Skeletal muscle satellite cell (primary cell): Measurements from ENCODE around the gene ATOH7. TPM values are rescaled to one million over a fixed set of nuclear protein-coding genes. Genes with fewer than 3 reads are reported as not detected.
"Not testable (repeated sequence)": the region's sequence is repeated elsewhere in the genome, so short reads cannot be mapped to it uniquely, and the experiment has no call there.

Experiments used
- H3K27me3 ChIP-seq: 2 replicates; pipeline ENCODE4 v1.7.0; 2013; ENCODE audit warnings: low read length; ENCODE audit not compliant: control insufficient read depth, insufficient read depth
- H3K36me3 ChIP-seq: 2 replicates; pipeline ENCODE4 v1.7.0; 2013; ENCODE audit warnings: mild to moderate bottlenecking, control low read depth, low read length; ENCODE audit not compliant: insufficient read depth
- H3K4me1 ChIP-seq: 2 replicates; pipeline ENCODE4 v1.7.0; 2013; ENCODE audit warnings: low read length; ENCODE audit not compliant: control insufficient read depth, insufficient read depth
- H3K4me2 ChIP-seq: 2 replicates; pipeline ENCODE4 v1.7.0; 2013; ENCODE audit warnings: mild to moderate bottlenecking, low read length
- H3K4me3 ChIP-seq: 2 replicates; pipeline ENCODE4 v1.7.0; 2013; ENCODE audit warnings: low read length
- H3K9ac ChIP-seq: 2 replicates; pipeline ENCODE4 v1.7.0; 2013; ENCODE audit warnings: mild to moderate bottlenecking, low read depth, low read length, moderate library complexity
- H3K9me3 ChIP-seq: replicated peaks from 2 replicates; pipeline ENCODE4 v1.7.0; 2013; ENCODE audit warnings: mild to moderate bottlenecking, control low read depth, low read length
- total RNA-seq: library from RNA; depleted of rRNA; stranded (reverse); fragments of >200 nt; gene quantifications from 2 replicates; pipeline ENCODE4 v1.2.3, GENCODE V29; 2012; rRNA removed

The ATOH7 gene
- total RNA-seq: not detected in 2 replicates

- Histone ChIP-seq H3K27me3 (peaks cover 3% of the 10 kb centered on the region), H3K4me1 (peaks cover 11% of the 10 kb centered on the region), H3K4me2 (peak within 1 kb of the TSS; percentile 98), H3K4me3 (peak within 1 kb of the TSS; percentile 74), H3K9me3 (no peaks in the 10 kb centered on the region), H3K9ac (peak within 1 kb of the TSS; percentile 79), H3K36me3 (no peaks in the 10 kb centered on the region)
These were observed at the start of gene ATOH7 for GRCh38 chr10:68231817-68232251. ATOH7 (minus strand) TSS chr10:68232113; CDS start chr10:68231677, 436 bp downstream.

GRCh38 chr10:68280758-68281157 is 48.8 kb upstream of the ATOH7 start:
- Histone ChIP-seq H3K4me1 (peaks cover 9% of the 10 kb centered on the region), H3K9me3 (no peaks in the 10 kb centered on the region), H3K36me3 (no peaks in the 10 kb centered on the region), H3K27me3 (no peaks in the 10 kb centered on the region), H3K9ac (no peak overlapping the region), H3K4me2 (no peak overlapping the region), H3K4me3 (no peak overlapping the region)

DNA sequence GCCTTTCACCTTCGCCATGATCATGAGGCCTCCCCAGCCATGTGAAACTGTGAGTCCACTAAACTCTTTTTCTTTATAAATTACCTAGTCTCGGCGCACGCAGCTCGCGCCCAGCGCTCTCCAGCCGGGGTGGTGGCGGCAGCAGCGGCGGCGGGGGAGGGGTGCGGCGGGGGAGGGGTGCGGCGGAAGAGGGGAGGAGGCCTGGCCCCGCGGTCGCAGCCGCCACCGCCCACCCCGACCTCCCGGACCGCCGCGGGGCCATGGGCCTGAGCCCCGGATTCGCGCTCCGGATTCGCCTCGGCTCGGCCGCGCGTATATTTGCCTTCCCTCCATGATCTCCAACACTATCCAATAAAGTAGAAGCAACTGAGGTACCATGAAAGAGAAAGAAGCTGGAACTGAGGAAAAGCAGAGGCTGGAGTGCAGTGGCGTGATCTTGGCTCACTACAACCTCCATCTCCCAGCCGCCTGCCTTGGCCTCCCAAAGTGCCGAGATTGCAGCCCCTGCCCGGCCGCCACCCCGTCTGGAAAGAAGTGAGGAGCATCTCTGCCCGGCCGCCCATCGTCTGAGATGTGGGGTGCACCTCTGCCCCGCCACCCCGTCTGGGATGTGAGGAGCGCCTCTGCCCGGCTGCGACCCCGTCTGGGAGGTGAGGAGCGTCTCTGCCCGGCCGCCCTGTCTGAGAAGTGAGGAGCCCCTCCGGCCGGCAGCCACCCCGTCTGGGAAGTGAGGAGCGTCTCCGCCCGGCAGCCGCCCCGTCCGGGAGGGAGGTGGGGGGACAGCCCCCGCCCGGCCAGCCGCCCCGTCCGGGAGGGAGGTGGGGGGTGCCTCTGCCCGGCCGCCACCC is 47.2 kb upstream of the ATOH7 start:
- H3K9me3 ChIP-seq, H3K4me1 ChIP-seq, H3K4me3 ChIP-seq, H3K36me3 ChIP-seq, H3K4me2 ChIP-seq, H3K27me3 ChIP-seq, H3K9ac ChIP-seq: not testable (repeated sequence)

- H3K4me2 ChIP-seq, H3K9me3 ChIP-seq, H3K9ac ChIP-seq, H3K4me1 ChIP-seq, H3K27me3 ChIP-seq, H3K36me3 ChIP-seq, H3K4me3 ChIP-seq: not testable (repeated sequence)
These were observed 45.9 kb upstream of the ATOH7 start for GRCh38 chr10:68277814-68278213.

GRCh38 chr10:68276224-68276623 is 44.3 kb upstream of the ATOH7 start:
- no peak overlapping the region for H3K4me3 ChIP-seq
- no peaks in the 10 kb centered on the region for H3K36me3 ChIP-seq
- H3K9ac ChIP-seq: no peak overlapping the region
- no peaks in the 10 kb centered on the region for H3K4me1 ChIP-seq
- no peaks in the 10 kb centered on the region for H3K9me3 ChIP-seq
- no peak overlapping the region for H3K4me2 ChIP-seq
- H3K27me3 ChIP-seq: no peaks in the 10 kb centered on the region

GRCh38 chr10:68275600-68276126 is 43.8 kb upstream of the ATOH7 start:
- Histone ChIP-seq H3K27me3 (no peaks in the 10 kb centered on the region), H3K4me3 (no peak overlapping the region), H3K36me3 (no peaks in the 10 kb centered on the region), H3K9ac (no peak overlapping the region), H3K9me3 (no peaks in the 10 kb centered on the region), H3K4me2 (no peak overlapping the region), H3K4me1 (no peaks in the 10 kb centered on the region)

DNA sequence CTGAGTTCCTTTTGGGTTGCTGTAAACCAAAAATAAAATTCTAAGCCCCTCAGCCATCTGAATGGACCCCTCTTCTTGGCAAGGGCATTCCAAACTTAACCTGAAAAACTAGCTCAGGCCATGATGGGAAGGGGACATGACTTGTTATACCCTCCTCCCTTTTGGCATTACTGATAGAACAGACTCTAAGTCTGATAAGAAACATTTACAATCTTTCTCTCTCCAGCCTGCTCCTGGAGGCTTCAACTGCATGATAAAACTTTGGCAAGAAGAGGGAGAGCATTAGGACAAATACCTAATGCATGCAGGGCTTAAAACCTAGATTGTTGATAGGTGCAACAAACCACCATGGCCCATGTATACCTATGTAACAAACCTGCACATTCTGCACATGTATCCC is 40.9 kb upstream of the ATOH7 start:
- Histone ChIP-seq H3K9me3 (no peaks in the 10 kb centered on the region), H3K36me3 (no peaks in the 10 kb centered on the region), H3K9ac (no peak overlapping the region), H3K4me2 (no peak overlapping the region), H3K27me3 (no peaks in the 10 kb centered on the region), H3K4me1 (no peaks in the 10 kb centered on the region), H3K4me3 (no peak overlapping the region)

DNA sequence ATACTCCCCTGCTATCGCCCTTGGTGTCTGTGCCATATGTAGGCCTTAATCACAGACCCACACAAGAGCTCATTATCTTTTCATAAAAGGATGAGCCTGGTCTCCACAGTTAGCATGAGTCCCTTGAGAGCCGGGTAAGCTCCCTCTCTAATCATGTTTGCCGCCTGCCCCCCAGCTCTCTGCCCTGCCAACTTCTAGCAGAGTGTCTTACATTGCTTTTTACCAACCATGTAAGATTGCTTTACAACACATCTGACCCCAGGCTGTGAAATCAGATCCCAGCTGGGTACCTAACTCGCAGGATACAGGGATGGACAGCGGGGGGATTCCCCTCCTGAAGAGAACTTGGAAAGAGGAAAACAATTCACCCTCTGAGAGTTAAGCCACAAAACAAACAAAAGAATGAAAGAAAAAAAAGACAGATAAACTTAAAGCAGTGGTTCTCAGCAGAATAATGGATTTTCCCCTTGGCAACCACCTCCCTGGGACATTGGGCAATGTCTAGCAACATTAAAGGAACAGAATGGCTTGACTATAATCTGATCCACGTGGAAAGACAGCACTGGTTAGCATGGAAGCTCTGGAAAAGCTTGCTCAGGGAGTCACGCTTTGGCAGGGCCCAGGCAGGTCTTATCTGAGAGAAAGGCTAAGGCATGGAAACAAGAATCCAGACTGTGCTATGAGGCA is 39.4 kb upstream of the ATOH7 start:
- H3K27me3 ChIP-seq: no peaks in the 10 kb centered on the region
- no peaks in the 10 kb centered on the region for H3K9me3 ChIP-seq
- H3K36me3 ChIP-seq: no peaks in the 10 kb centered on the region
- H3K4me1 ChIP-seq: no peaks in the 10 kb centered on the region
- no peak overlapping the region for H3K4me2 ChIP-seq
- no peak overlapping the region for H3K9ac ChIP-seq
- no peak overlapping the region for H3K4me3 ChIP-seq

GRCh38 chr10:68269562-68270290 is 37.8 kb upstream of the ATOH7 start:
- H3K9ac ChIP-seq: no peak overlapping the region
- H3K9me3 ChIP-seq: no peaks in the 10 kb centered on the region
- H3K4me3 ChIP-seq: no peak overlapping the region
- H3K36me3 ChIP-seq: no peaks in the 10 kb centered on the region
- no peak overlapping the region for H3K4me2 ChIP-seq
- H3K27me3 ChIP-seq: no peaks in the 10 kb centered on the region
- no peaks in the 10 kb centered on the region for H3K4me1 ChIP-seq

DNA sequence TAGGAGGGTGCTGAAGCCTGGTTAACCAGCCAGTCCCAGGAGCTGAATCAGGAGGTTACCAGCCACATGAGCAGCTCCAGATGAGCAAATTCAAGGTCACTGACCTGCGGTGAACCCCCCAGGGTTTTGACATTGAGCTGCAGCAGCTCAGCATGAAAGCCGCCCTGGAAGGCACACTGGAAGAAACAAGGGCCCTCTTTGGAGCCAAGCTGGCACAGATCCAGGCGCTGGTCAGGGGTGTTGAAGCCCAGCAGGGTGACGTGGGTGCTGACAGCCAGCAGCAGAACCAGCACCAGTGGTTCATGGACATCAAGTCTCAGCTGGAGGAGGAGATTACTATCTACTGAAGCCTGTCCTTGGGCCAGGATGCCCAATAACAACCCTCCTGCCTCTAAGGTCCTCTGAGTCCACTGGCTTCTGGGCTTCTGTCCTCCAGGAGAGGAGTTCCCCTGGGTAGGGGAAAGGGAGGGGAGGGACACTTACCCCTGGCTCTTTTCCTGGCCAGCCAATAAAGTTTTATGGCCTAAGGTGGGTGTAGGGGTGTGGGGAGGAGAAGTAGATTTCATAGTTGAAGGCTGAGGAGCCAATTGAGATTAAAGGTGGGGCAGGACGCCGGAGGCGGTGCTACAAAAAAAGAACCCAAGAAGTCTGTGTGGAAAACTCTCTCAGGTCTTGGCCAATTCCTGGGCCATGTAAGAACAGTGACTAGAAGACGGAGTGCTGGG is 29.4 kb upstream of the ATOH7 start:
- Histone ChIP-seq H3K9ac (no peak overlapping the region), H3K9me3 (no peaks in the 10 kb centered on the region), H3K4me3 (no peak overlapping the region), H3K4me1 (no peaks in the 10 kb centered on the region), H3K36me3 (no peaks in the 10 kb centered on the region), H3K4me2 (no peak overlapping the region), H3K27me3 (peaks cover 3% of the 10 kb centered on the region)

DNA sequence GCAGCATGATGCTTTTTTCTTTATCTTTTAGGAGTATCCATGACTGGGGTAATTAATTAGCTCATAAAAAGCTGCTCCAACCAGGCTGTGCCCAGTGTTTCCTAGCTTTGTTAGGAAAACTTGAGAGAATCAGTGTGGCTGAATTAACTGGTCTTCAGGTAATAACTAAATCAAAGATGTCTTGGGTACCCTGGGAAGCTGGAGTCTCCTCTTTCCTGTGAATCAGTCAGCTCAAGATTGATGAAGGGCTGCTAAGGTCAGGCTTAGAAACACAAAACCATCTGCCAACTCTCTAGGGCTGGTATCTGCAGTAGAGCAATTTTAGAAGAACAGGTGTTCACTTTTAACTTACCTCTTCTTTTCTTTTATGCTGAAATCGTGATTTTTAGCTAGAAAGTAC is 21.4 kb upstream of the ATOH7 start:
- H3K4me1 ChIP-seq: no peaks in the 10 kb centered on the region
- no peaks in the 10 kb centered on the region for H3K36me3 ChIP-seq
- H3K9me3 ChIP-seq: no peaks in the 10 kb centered on the region

More for the DNA sequence above, 21.4 kb upstream of the ATOH7 start:
- Histone ChIP-seq H3K9ac (no peak overlapping the region), H3K4me2 (no peak overlapping the region), H3K4me3 (no peak overlapping the region), H3K27me3 (peaks cover 26% of the 10 kb centered on the region)
